ENCODE measurements around the gene PDK1. TPM values are rescaled to one million over a fixed set of nuclear protein-coding genes. Genes with fewer than 3 reads are reported as not detected.
A peak's percentile ranks its signal among the peaks of the same experiment; 100 is the strongest.

PDK1 gene
- polyA plus RNA-seq, 3 donors = 5.4 to 10.3 (median 9.7) TPM

GRCh38 chr2:172606285-172606684 lies 50.4 kb downstream of the PDK1 start:
- no peak overlapping the region for H3K4me3 Mint-ChIP-seq
- no peaks in the 10 kb centered on the region for H3K27me3 ChIP-seq (ENCODE audit: control insufficient read depth in 2 of 2, insufficient read depth in 2 of 2, low read length in 2 of 2)
- no peaks in the 10 kb centered on the region for H3K27me3 Mint-ChIP-seq (ENCODE audit: low read depth in 3 of 3)
- WGBS (ENCODE audit: insufficient coverage) = no CpG with 5 or more reads among the region's 1 CpG
- H4K20me1 ChIP-seq (ENCODE audit: insufficient read depth, low read length) = no peaks in the 10 kb centered on the region
- no peak overlapping the region for H3K4me2 ChIP-seq (replicated peaks; ENCODE audit: extremely low read depth, low read length, poor library complexity, severe bottlenecking)
- no peaks in the 10 kb centered on the region for H3K4me1 Mint-ChIP-seq
- H3K9me3 Mint-ChIP-seq = no peaks in the 10 kb centered on the region
- peaks cover 0 to 39% of the 10 kb centered on the region in 2 donors for H3K36me3 ChIP-seq (replicated peaks in 1 of 2; ENCODE audit: control insufficient read depth in 1 of 2, insufficient read depth in 2 of 2, low read length in 2 of 2)
- no peak for TF ChIP-seq CTCF (IDR thresholded peaks at IDR 0.05)
- H3K79me2 ChIP-seq (ENCODE audit: insufficient read depth, low read length) = no peaks in the 10 kb centered on the region
- H3K9ac ChIP-seq (ENCODE audit: insufficient read depth, low read length, poor library complexity, severe bottlenecking) = no peak overlapping the region
- DNase-seq = no peak
- H3K4me3 ChIP-seq (replicated peaks in 1 of 3; ENCODE audit: low read depth in 2 of 3, low read length in 3 of 3) = no peak overlapping the region
- H3K27ac ChIP-seq (ENCODE audit: low read depth in 1 of 2, low read length in 2 of 2) = no peak overlapping the region
- intact Hi-C loops (cut with micrococcal nuclease) = no loop called here
- no peak overlapping the region for H2AFZ ChIP-seq (ENCODE audit: insufficient read depth, low read depth, low read length, poor library complexity, severe bottlenecking)
- peaks cover 41 to 45% of the 10 kb centered on the region in 2 donors for H3K36me3 Mint-ChIP-seq
- no peaks in the 10 kb centered on the region for H3K4me1 ChIP-seq (ENCODE audit: control insufficient read depth in 1 of 2, insufficient read depth in 2 of 2, low read length in 2 of 2)
- no peaks in the 10 kb centered on the region for H3K9me3 ChIP-seq (replicated peaks in 1 of 2; ENCODE audit: control insufficient read depth in 1 of 2, insufficient read depth in 1 of 2, low read length in 2 of 2)
- H3K27ac Mint-ChIP-seq = no peak overlapping the region

- Mint-ChIP-seq H3K4me3 (no peak overlapping the region), H3K36me3 (peaks cover 36 to 40% of the 10 kb centered on the region in 2 donors), H3K4me1 (no peaks in the 10 kb centered on the region), H3K27me3 (ENCODE audit: low read depth in 3 of 3) (no peaks in the 10 kb centered on the region), H3K27ac (peak overlapping the region in 3 of 7 donors; percentile 41 to 55 (median 50)), H3K9me3 (no peaks in the 10 kb centered on the region)
- Histone ChIP-seq H3K9me3 (replicated peaks in 1 of 2; ENCODE audit: control insufficient read depth in 1 of 2, insufficient read depth in 1 of 2, low read length in 2 of 2) (no peaks in the 10 kb centered on the region), H3K79me2 (ENCODE audit: insufficient read depth, low read length) (no peaks in the 10 kb centered on the region), H3K27me3 (ENCODE audit: control insufficient read depth in 2 of 2, insufficient read depth in 2 of 2, low read length in 2 of 2) (no peaks in the 10 kb centered on the region), H3K9ac (ENCODE audit: insufficient read depth, low read length, poor library complexity, severe bottlenecking) (no peak overlapping the region), H3K36me3 (replicated peaks in 1 of 2; ENCODE audit: control insufficient read depth in 1 of 2, insufficient read depth in 2 of 2, low read length in 2 of 2) (peaks cover 0 to 28% of the 10 kb centered on the region in 2 donors), H3K4me2 (replicated peaks; ENCODE audit: extremely low read depth, low read length, poor library complexity, severe bottlenecking) (no peak overlapping the region), H3K27ac (ENCODE audit: low read depth in 1 of 2, low read length in 2 of 2) (no peak overlapping the region), H2AFZ (ENCODE audit: insufficient read depth, low read depth, low read length, poor library complexity, severe bottlenecking) (no peak overlapping the region), H4K20me1 (ENCODE audit: insufficient read depth, low read length) (no peaks in the 10 kb centered on the region), H3K4me3 (replicated peaks in 1 of 3; ENCODE audit: low read depth in 2 of 3, low read length in 3 of 3) (no peak overlapping the region), H3K4me1 (ENCODE audit: control insufficient read depth in 1 of 2, insufficient read depth in 2 of 2, low read length in 2 of 2) (no peaks in the 10 kb centered on the region)
- WGBS (ENCODE audit: insufficient coverage) = 100% methylated on average over 2 of the region's 3 CpGs
- TF ChIP-seq CTCF (IDR thresholded peaks at IDR 0.05) = no peak
- no peak for DNase-seq
- intact Hi-C loops (cut with micrococcal nuclease) = no loop called here
Measured at GRCh38 chr2:172607379-172607928, 51.6 kb downstream of the PDK1 start.

Data from CD14-positive monocyte (primary cell).